WTC11 (cell line): ENCODE measurements around the gene IPO13. TPM values are rescaled to one million over a fixed set of nuclear protein-coding genes. Genes with fewer than 3 reads are reported as not detected.
A peak's percentile ranks its signal among the peaks of the same experiment; 100 is the strongest.

Experiments
- ATAC-seq: fragments of 200-7000 bp; cut with Tn5 transposase; 2 replicates; pipeline ENCODE4 v1.10.0; 2021; ENCODE audit warnings: mild to moderate bottlenecking, moderate library complexity
- CTCF ChIA-PET: fragments of 300-600 bp; sonication (Branson Sonifier 250); formaldehyde crosslinking; loops from one replicate; lab custom pipeline; 2021; ENCODE audit warnings: antibody characterized with exemption; lab: Charles Lee
- POLR2A ChIA-PET: fragments of 350-600 bp; sonication (Branson Sonifier 250); formaldehyde crosslinking; loops from one replicate; lab custom pipeline; 2021; ENCODE audit warnings: antibody characterized with exemption; lab: Charles Lee
- DNase-seq: peaks from one replicate; pipeline ENCODE4 v3.0.0; 2021; ENCODE audit warnings: low spot score
- H3K27ac Mint-ChIP-seq: 2 replicates; pipeline ENCODE4 v1.8.0; 2021; ENCODE audit warnings: mixed read lengths
- H3K27me3 Mint-ChIP-seq: 2 replicates; pipeline ENCODE4 v1.8.0; 2021; ENCODE audit warnings: low read depth, mild to moderate bottlenecking, moderate library complexity, mixed read lengths
- H3K36me3 Mint-ChIP-seq: 2 replicates; pipeline ENCODE4 v1.8.0; 2021; ENCODE audit warnings: mixed read lengths
- H3K4me1 Mint-ChIP-seq: 2 replicates; pipeline ENCODE4 v1.8.0; 2022; ENCODE audit warnings: mixed read lengths
- H3K4me3 Mint-ChIP-seq: 2 replicates; pipeline ENCODE4 v1.8.0; 2021; ENCODE audit warnings: mild to moderate bottlenecking, moderate library complexity, mixed read lengths
- H3K9me3 Mint-ChIP-seq: 2 replicates; pipeline ENCODE4 v1.8.0; 2021; ENCODE audit warnings: mixed read lengths
- ATF2 ChIP-seq: sonication (generic); formaldehyde crosslinking; IDR thresholded peaks from 2 replicates; pipeline ENCODE4 v1.8.1; 2022; ENCODE audit warnings: low read depth, missing genetic modification reagents, borderline replicate concordance
- CBFB ChIP-seq: sonication (generic); formaldehyde crosslinking; IDR thresholded peaks from 2 replicates; pipeline ENCODE4 v1.8.1; 2022; ENCODE audit warnings: mild to moderate bottlenecking, low read depth, missing genetic modification reagents
- E2F4 ChIP-seq: sonication (generic); formaldehyde crosslinking; IDR thresholded peaks from 2 replicates; pipeline ENCODE4 v1.8.1; 2022; ENCODE audit warnings: low read depth, mild to moderate bottlenecking, moderate library complexity, missing genetic modification reagents, borderline replicate concordance
- EMX1 ChIP-seq: fragments of 250-450 bp; sonication (Bioruptor Pico); IDR thresholded peaks from 2 replicates; pipeline ENCODE4 v1.8.0; 2021; ENCODE audit warnings: mild to moderate bottlenecking
- HMGA2 ChIP-seq: fragments of 250-450 bp; sonication (Bioruptor Pico); IDR thresholded peaks from 2 replicates; pipeline ENCODE4 v1.4.0; 2021; ENCODE audit warnings: mild to moderate bottlenecking, moderate library complexity
- JAZF1 ChIP-seq: fragments of 250-450 bp; sonication (Bioruptor Pico); IDR thresholded peaks from 2 replicates; pipeline ENCODE4 v1.9.0; 2021; ENCODE audit warnings: moderate library complexity, mild to moderate bottlenecking, inconsistent platforms
- KAT7 ChIP-seq: sonication (generic); formaldehyde crosslinking; IDR thresholded peaks from 2 replicates; pipeline ENCODE4 v1.8.1; 2023; ENCODE audit warnings: missing genetic modification reagents, mild to moderate bottlenecking, borderline replicate concordance
- NFATC4 ChIP-seq: fragments of 250-450 bp; sonication (Bioruptor Pico); IDR thresholded peaks from 2 replicates; pipeline ENCODE4 v1.9.0; 2021; ENCODE audit warnings: mild to moderate bottlenecking
- SMAD4 ChIP-seq: sonication (generic); formaldehyde crosslinking; IDR thresholded peaks from 2 replicates; pipeline ENCODE4 v1.8.0; 2022; ENCODE audit warnings: mild to moderate bottlenecking, missing genetic modification reagents
- STAT6 ChIP-seq: sonication (generic); formaldehyde crosslinking; conservative IDR thresholded peaks from 2 replicates; pipeline ENCODE4 v1.8.1; 2023; ENCODE audit warnings: mild to moderate bottlenecking, low read depth, missing genetic modification reagents, moderate library complexity
- ZBTB21 ChIP-seq: sonication (generic); formaldehyde crosslinking; IDR thresholded peaks from 2 replicates; pipeline ENCODE4 v1.8.1; 2023; ENCODE audit warnings: mild to moderate bottlenecking, missing genetic modification reagents, borderline replicate concordance
- ZNF138 ChIP-seq: sonication (generic); formaldehyde crosslinking; conservative IDR thresholded peaks from 2 replicates; pipeline ENCODE4 v1.8.1; 2022; ENCODE audit warnings: mild to moderate bottlenecking, moderate library complexity, missing genetic modification reagents
- ZNF416 ChIP-seq: fragments of 250-450 bp; sonication (Bioruptor Pico); IDR thresholded peaks from 2 replicates; pipeline ENCODE4 v1.9.0; 2021; ENCODE audit warnings: mild to moderate bottlenecking, inconsistent platforms
- ZSCAN18 ChIP-seq: fragments of 250-450 bp; sonication (Bioruptor Pico); IDR thresholded peaks from 2 replicates; pipeline ENCODE4 v2.1.2; 2022; ENCODE audit warnings: mild to moderate bottlenecking, moderate library complexity
- total RNA-seq: library from RNA; stranded (reverse); gene quantifications from 3 replicates; pipeline ENCODE4 v1.2.3, GENCODE V29; 2021
- TF ChIP-seq, protein P1 (sequence below): sonication (generic); formaldehyde crosslinking; IDR thresholded peaks from 2 replicates; pipeline ENCODE4 v1.8.0; 2023; ENCODE audit warnings: missing genetic modification reagents, mild to moderate bottlenecking, borderline replicate concordance
- TF ChIP-seq, protein P2 (sequence below): sonication (generic); formaldehyde crosslinking; IDR thresholded peaks from 2 replicates; pipeline ENCODE4 v1.8.1; 2023; ENCODE audit warnings: mild to moderate bottlenecking, missing genetic modification reagents, moderate library complexity
- TF ChIP-seq, protein P3 (sequence below): sonication (generic); formaldehyde crosslinking; IDR thresholded peaks from 2 replicates; pipeline ENCODE4 v1.8.0; 2023; ENCODE audit warnings: missing genetic modification reagents

IPO13 gene
- total RNA-seq, 1 experiment from 2014 or later = 24.2 TPM

- Mint-ChIP-seq H3K27me3 (no peaks in the 10 kb centered on the region; the same call in 1 of the 2 replicates), H3K36me3 (no peaks in the 10 kb centered on the region), H3K27ac (peak overlapping the region; percentile 22; the same call in 1 of the 2 replicates), H3K4me3 (no peak overlapping the region), H3K9me3 (no peaks in the 10 kb centered on the region), H3K4me1 (peaks cover 59% of the 10 kb centered on the region)
- ChIA-PET POLR2A (interaction anchor here (0.9 kb wide), 1 partner anchor 176 kb away, joined by 3 read pairs; no protein-coding TSS in a partner anchor), CTCF (interaction anchor here (0.6 to 11.9 kb wide), 10 partner anchors 9 to 172 kb away, joined by 3 to 992 read pairs (median 3); no protein-coding TSS in a partner anchor)
- no peak for DNase-seq
- TF ChIP-seq ZSCAN18 (CRISPR knock-in tag) = no peak
- no peak for ATAC-seq
Measured at GRCh38 chr1:43938892-43939587, 7.7 kb upstream of the IPO13 start.

GRCh38 chr1:43942411-43942810, 4.3 kb upstream of the IPO13 start:
- H3K4me1 Mint-ChIP-seq = peaks cover 52% of the 10 kb centered on the region
- ChIA-PET CTCF (interaction anchor here (1.2 to 9.9 kb wide), 3 partner anchors 8 to 176 kb away, joined by 6 to 172 read pairs (median 11); partner anchors contain the start of gene ARTN), POLR2A (interaction anchor here (0.6 kb wide), 1 partner anchor 281 kb away, joined by 9 read pairs; no protein-coding TSS in a partner anchor)
- TF ChIP-seq NFATC4 (CRISPR knock-in tag) (no peak), JAZF1 (no peak), SMAD4 (CRISPR knock-in tag) (no peak), ZBTB21 (CRISPR knock-in tag) (no peak), ZNF138 (CRISPR knock-in tag) (no peak), ZNF416 (no peak), ATF2 (no peak), HMGA2 (CRISPR knock-in tag) (no peak), EMX1 (CRISPR knock-in tag) (no peak)
- TF ChIP-seq, protein P1, sequence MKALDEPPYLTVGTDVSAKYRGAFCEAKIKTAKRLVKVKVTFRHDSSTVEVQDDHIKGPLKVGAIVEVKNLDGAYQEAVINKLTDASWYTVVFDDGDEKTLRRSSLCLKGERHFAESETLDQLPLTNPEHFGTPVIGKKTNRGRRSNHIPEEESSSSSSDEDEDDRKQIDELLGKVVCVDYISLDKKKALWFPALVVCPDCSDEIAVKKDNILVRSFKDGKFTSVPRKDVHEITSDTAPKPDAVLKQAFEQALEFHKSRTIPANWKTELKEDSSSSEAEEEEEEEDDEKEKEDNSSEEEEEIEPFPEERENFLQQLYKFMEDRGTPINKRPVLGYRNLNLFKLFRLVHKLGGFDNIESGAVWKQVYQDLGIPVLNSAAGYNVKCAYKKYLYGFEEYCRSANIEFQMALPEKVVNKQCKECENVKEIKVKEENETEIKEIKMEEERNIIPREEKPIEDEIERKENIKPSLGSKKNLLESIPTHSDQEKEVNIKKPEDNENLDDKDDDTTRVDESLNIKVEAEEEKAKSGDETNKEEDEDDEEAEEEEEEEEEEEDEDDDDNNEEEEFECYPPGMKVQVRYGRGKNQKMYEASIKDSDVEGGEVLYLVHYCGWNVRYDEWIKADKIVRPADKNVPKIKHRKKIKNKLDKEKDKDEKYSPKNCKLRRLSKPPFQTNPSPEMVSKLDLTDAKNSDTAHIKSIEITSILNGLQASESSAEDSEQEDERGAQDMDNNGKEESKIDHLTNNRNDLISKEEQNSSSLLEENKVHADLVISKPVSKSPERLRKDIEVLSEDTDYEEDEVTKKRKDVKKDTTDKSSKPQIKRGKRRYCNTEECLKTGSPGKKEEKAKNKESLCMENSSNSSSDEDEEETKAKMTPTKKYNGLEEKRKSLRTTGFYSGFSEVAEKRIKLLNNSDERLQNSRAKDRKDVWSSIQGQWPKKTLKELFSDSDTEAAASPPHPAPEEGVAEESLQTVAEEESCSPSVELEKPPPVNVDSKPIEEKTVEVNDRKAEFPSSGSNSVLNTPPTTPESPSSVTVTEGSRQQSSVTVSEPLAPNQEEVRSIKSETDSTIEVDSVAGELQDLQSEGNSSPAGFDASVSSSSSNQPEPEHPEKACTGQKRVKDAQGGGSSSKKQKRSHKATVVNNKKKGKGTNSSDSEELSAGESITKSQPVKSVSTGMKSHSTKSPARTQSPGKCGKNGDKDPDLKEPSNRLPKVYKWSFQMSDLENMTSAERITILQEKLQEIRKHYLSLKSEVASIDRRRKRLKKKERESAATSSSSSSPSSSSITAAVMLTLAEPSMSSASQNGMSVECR (CRISPR knock-in tag) = no peak
- TF ChIP-seq, protein P2, sequence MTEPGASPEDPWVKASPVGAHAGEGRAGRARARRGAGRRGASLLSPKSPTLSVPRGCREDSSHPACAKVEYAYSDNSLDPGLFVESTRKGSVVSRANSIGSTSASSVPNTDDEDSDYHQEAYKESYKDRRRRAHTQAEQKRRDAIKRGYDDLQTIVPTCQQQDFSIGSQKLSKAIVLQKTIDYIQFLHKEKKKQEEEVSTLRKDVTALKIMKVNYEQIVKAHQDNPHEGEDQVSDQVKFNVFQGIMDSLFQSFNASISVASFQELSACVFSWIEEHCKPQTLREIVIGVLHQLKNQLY (CRISPR knock-in tag) = no peak
- H3K9me3 Mint-ChIP-seq = no peaks in the 10 kb centered on the region
- no peak overlapping the region for H3K4me3 Mint-ChIP-seq
- no peaks in the 10 kb centered on the region for H3K27me3 Mint-ChIP-seq
- ATAC-seq (no peak), DNase-seq (no peak)
- H3K27ac Mint-ChIP-seq = no peak overlapping the region
- no peaks in the 10 kb centered on the region for H3K36me3 Mint-ChIP-seq

DNA sequence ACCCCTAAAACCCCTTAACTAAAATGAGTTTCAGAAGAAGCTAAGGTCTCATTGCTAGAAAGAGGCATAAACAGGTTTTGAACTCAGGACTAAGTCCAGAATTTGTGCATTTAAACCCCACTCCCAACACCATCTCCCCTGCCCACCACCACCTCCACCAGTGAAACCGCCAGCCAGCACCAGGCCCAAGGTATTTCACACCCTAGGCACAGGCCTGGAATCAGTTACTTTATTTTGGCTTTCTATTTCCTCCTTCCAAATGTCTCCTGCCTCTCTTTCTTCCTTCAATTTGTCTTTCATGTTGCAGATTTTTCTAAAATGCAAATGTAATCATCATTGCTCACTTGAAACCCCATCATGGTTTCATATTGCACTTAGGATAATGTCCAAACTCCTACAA, 1.9 kb upstream of the IPO13 start:
- ChIA-PET CTCF (interaction anchor here (1.2 to 9.9 kb wide), 4 partner anchors 10 to 182 kb away, joined by 3 to 172 read pairs (median 17); partner anchors contain the start of gene ARTN), POLR2A (no interaction called here)
- ATAC-seq (no peak), DNase-seq (no peak)
- H3K4me1 Mint-ChIP-seq = peaks cover 40% of the 10 kb centered on the region
- no peak overlapping the region for H3K4me3 Mint-ChIP-seq
- H3K27ac Mint-ChIP-seq = no peak overlapping the region
- no peaks in the 10 kb centered on the region for H3K27me3 Mint-ChIP-seq
- no peaks in the 10 kb centered on the region for H3K9me3 Mint-ChIP-seq
- H3K36me3 Mint-ChIP-seq = no peaks in the 10 kb centered on the region; the same call in 1 of the 2 replicates
- TF ChIP-seq, protein P3, sequence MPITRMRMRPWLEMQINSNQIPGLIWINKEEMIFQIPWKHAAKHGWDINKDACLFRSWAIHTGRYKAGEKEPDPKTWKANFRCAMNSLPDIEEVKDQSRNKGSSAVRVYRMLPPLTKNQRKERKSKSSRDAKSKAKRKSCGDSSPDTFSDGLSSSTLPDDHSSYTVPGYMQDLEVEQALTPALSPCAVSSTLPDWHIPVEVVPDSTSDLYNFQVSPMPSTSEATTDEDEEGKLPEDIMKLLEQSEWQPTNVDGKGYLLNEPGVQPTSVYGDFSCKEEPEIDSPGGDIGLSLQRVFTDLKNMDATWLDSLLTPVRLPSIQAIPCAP (CRISPR knock-in tag) = no peak
- no peak for TF ChIP-seq KAT7
- no peak for TF ChIP-seq STAT6 (CRISPR knock-in tag)
- no peak for TF ChIP-seq E2F4 (CRISPR knock-in tag)
- no peak for TF ChIP-seq CBFB (CRISPR knock-in tag)
